Muscle layer of duodenum (tissue), 2 donors: ENCODE measurements around the gene MBLAC1.
"Not testable (repeated sequence)": the region's sequence is repeated elsewhere in the genome, so short reads cannot be mapped to it uniquely, and the experiment has no call there.

Experiments
- H3K27ac ChIP-seq: one replicate; pipeline ENCODE4 v1.7.0; 2013; ENCODE audit warnings: mild to moderate bottlenecking, low read length
- H3K27me3 ChIP-seq: one replicate; pipeline ENCODE4 v1.7.0; 2013; ENCODE audit warnings: low read depth, mild to moderate bottlenecking, control low read depth, low read length
- H3K36me3 ChIP-seq, 2 donors: one replicate each; pipeline ENCODE4 v1.7.0; 2013; ENCODE audit warnings: low read length in 2 of 2, control low read depth in 1 of 2, mild to moderate bottlenecking in 1 of 2; ENCODE audit not compliant: insufficient read depth in 2 of 2, control insufficient read depth in 1 of 2
- H3K4me1 ChIP-seq, 2 donors: one replicate each; pipeline ENCODE4 v1.7.0; 2013; ENCODE audit warnings: low read length in 2 of 2, mild to moderate bottlenecking in 2 of 2, control low read depth in 1 of 2, moderate library complexity in 1 of 2; ENCODE audit not compliant: insufficient read depth in 2 of 2, control insufficient read depth in 1 of 2
- H3K4me3 ChIP-seq, 2 donors: one replicate each; pipeline ENCODE4 v1.7.0; 2013; ENCODE audit warnings: low read length in 2 of 2, low read depth in 1 of 2, mild to moderate bottlenecking in 1 of 2
- H3K9me3 ChIP-seq, 2 donors: one replicate each; pipeline ENCODE4 v1.7.0; 2013; ENCODE audit warnings: low read length in 2 of 2, control low read depth in 1 of 2, mild to moderate bottlenecking in 1 of 2; ENCODE audit not compliant: control insufficient read depth in 1 of 2
- donor health status: healthy.

Gene MBLAC1

GRCh38 chr7:100127866-100128636 lies 1.3 kb downstream of the MBLAC1 start:
- Histone ChIP-seq H3K27me3 (no peaks in the 10 kb centered on the region), H3K9me3 (no peaks in the 10 kb centered on the region), H3K4me3 (peak overlapping the region; percentile 91 to 93), H3K36me3 (peaks cover 0 to 3% of the 10 kb centered on the region in 2 donors), H3K27ac (no peak overlapping the region), H3K4me1 (peaks cover 7 to 18% of the 10 kb centered on the region in 2 donors)

DNA sequence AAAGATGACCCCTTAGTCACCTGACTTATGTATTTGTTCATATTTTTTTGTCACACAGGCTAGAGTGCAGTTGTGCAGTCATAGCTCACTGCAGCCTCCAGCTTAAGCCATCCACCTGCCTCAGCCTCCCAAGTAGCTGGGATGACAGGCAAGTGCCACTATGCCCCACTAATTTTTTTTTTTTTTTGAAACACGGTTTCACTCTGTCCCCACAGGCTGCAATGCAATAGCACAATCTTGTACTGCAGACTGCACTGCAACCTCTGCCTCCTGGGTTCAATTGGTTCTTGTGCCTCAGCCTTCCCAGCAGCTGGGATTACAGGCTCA lies 1.8 kb downstream of the MBLAC1 start:
- Histone ChIP-seq H3K4me3 (no peak overlapping the region), H3K4me1 (peaks cover 7 to 18% of the 10 kb centered on the region in 2 donors), H3K9me3 (no peaks in the 10 kb centered on the region), H3K36me3 (peaks cover 0 to 3% of the 10 kb centered on the region in 2 donors), H3K27ac (no peak overlapping the region), H3K27me3 (no peaks in the 10 kb centered on the region)

GRCh38 chr7:100130220-100130607 lies 3.4 kb downstream of the MBLAC1 start:
- not testable (repeated sequence) for H3K27me3 ChIP-seq, H3K4me3 ChIP-seq, H3K9me3 ChIP-seq, H3K36me3 ChIP-seq
- peak overlapping the region; percentile 5 for H3K27ac ChIP-seq
- peaks cover 2 to 18% of the 10 kb centered on the region in 2 donors for H3K4me1 ChIP-seq

DNA sequence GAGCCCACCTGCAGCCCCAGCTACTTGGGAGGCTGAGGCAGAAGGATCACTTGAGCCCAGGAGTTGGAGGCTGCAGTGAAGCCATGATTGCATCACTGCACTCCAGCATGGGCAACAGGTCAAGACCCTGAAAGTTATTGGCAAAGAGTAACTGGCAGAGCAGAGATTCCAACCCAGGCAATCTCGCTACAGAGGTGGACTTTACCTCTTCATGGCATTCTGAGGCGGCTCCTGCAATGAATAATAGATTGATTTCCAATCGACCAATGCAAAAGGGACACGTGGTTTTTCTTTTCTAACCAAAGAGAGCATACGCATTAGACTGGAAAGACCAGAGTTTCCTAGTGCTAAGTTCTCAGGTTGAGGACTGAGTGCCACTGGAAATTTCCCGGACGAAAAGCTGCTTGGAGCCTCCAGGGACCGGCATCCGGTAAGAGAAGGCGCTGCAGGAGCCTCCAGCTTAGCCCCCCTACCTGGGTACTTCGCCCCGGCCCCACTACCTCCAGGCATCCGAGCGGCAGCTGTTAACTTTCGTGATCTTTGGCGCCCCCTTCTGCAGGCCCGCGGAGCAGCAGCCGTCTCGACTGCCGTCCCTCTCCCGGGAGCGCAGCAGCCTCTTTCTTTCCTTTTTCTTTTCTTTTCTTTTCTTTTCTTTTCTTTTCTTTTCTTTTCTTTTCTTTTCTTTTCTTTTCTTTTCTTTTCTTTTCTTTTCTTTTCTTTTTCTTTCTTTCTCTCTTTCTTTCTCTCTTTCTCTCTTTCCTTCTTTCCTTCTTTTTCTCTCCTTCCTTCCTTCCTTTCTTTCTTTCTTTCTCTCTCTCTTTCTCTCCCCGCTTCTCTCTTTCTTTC lies 4.1 kb downstream of the MBLAC1 start:
- Histone ChIP-seq H3K4me1 (peaks cover 0 to 18% of the 10 kb centered on the region in 2 donors), H3K9me3 (no peaks in the 10 kb centered on the region), H3K36me3 (peaks cover 0 to 3% of the 10 kb centered on the region in 2 donors), H3K27ac (peak overlapping the region; percentile 5), H3K27me3 (no peaks in the 10 kb centered on the region), H3K4me3 (peak overlapping the region in 1 of 2 donors; percentile 33)

DNA sequence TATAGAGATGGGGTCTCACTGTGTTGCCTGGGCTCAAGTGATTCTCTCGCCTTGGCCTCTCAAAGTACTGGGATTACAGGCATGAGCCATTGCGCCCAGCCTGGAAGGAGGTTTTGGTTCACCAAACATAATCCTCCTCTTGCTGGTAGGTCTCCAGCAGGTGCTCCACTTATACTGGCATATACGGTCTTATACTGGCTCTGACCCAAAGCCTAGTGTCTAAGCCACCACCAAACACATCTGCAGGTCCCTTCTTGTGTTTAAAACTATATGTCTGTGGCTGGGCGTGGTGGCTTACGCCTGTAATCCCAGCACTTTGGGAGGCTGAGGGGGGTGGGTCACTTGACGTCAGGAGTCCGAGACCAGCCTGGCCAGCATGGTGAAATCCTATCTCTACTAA lies 5.4 kb downstream of the MBLAC1 start:
- Histone ChIP-seq H3K27me3 (no peaks in the 10 kb centered on the region), H3K4me1 (peaks cover 0 to 12% of the 10 kb centered on the region in 2 donors), H3K9me3 (no peaks in the 10 kb centered on the region), H3K27ac (no peak overlapping the region), H3K36me3 (no peaks in the 10 kb centered on the region), H3K4me3 (no peak overlapping the region)

DNA sequence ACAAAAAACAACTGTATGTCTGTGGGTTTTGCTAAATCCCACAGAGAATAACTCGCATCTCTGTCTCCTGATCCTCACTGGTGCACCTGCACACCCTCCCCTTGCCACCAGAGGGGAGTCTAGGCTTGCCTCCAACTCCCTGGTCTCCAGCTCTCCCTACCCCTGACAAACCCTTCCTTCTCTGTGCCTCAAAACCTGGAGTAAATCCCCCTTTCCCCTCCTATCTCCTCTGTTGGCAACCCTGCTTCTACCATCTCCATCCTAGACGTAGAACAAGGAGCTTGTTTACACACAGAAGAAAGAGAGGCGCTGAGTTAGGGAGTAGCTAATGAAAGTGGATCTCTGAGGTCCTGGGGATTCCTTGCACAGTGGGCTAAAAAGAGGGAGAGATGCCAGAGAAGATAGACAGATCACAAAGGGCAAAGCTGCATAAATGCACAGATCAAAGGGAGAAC lies 6.0 kb downstream of the MBLAC1 start:
- Histone ChIP-seq H3K4me3 (no peak overlapping the region), H3K36me3 (no peaks in the 10 kb centered on the region), H3K27ac (no peak overlapping the region), H3K9me3 (no peaks in the 10 kb centered on the region), H3K27me3 (no peaks in the 10 kb centered on the region), H3K4me1 (peaks cover 0 to 12% of the 10 kb centered on the region in 2 donors)

DNA sequence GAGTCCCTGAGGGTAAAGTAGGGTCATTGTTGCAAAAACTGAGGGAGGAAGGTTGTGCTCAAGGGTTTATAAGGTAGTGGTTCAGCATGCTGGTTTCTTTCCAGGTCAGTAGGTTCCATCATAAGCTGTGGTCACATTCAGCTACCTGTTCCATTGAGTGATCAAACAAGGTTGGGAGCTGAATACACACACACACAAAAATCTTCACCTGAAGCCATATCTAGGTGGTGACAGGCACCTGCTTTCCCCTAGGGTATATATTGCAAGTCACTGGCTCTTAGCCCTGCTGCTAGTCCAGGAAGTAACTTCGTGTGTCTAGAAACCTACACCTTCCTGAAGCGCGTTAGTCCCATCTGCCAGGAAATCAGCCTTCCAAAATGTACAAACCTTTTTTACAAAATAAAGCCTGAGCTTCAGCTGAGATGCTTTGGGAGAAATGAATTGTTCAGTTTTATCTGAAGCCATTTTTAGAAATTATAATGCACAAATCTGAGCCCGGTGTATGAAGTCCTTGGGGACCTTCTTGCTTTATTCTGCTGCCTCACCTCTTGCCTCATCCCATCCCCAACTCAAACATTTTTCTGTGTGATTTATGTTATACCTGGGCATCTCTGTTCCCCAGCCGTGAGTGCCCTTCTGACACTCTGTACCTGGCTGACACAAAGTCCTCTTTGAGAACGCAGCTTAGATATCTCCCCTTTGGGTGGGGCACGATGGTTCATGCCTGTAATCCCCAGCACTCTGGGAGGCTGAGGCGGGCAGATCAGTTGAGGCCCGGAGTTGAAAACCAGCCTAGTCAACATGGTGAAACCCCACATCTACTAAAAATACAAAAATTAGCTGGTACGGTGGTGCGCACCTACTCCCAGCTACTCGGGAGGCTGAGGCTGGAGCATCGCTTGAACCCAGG lies 11.3 kb downstream of the MBLAC1 start:
- Histone ChIP-seq H3K4me1 (no peaks in the 10 kb centered on the region), H3K9me3 (no peaks in the 10 kb centered on the region), H3K27ac (peak overlapping the region; percentile 36), H3K4me3 (no peak overlapping the region), H3K36me3 (no peaks in the 10 kb centered on the region), H3K27me3 (no peaks in the 10 kb centered on the region)

DNA sequence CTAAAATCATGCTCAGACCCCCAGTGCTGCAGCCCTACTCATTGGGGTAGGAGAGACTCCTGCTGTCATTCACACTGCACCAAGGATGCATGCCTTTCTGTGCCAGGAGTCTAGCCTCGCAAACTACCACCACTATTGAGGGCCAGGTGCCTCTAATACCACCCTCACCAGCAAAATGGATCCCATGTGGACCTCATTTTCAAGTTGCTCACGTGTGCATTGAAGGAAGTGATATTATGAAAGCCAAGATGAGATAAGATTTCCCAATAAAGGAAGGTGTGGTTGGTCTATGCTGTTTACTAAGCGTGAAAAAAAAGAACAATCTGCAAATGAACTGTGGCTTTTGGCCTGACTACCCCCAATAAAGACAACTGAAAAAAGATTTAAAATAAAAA lies 14.8 kb downstream of the MBLAC1 start:
- Histone ChIP-seq H3K27me3 (no peaks in the 10 kb centered on the region), H3K9me3 (no peaks in the 10 kb centered on the region), H3K27ac (no peak overlapping the region), H3K4me1 (no peaks in the 10 kb centered on the region), H3K36me3 (no peaks in the 10 kb centered on the region), H3K4me3 (no peak overlapping the region)

DNA sequence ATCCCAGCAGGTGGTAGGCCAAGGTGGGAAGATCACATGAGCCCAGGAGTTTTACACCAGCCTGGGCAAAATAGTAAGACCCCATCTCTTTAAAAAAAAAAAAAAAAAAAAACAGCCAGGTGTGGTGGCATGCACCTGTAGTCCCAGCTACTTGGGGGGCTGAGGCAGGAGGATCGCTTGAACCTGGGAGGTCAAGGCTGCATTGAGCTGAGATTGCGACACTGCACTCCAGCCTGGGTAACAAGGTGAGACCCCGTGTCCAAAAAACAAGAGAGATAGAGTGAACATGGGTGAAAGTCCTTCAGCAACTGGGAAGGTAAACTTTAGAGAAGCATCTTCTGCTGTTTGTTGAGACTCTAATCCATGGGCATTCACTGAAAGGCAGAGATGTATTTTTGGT lies 15.7 kb downstream of the MBLAC1 start:
- Histone ChIP-seq H3K27ac (no peak overlapping the region), H3K36me3 (no peaks in the 10 kb centered on the region)

DNA sequence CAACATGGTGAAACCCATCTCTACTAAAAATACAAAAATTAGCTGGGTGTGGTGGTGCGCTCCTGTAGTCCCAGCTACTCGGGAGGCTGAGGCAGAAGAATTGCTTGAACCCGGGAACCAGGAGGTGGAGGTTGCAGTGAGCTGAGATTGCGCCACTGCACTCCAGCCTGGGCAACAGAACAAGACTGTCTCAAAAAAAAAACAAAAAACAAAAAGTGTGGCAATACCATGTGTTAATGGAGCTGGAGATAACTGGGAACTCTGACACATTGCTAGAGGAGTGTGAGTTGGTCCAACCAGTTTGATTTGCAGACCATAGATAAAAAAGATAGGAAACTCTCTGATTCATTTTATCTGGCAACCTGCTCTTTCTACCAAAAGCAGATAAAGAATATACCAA lies 19.6 kb downstream of the MBLAC1 start:
- not testable (repeated sequence) for H3K9me3 ChIP-seq, H3K27ac ChIP-seq, H3K4me3 ChIP-seq, H3K36me3 ChIP-seq, H3K27me3 ChIP-seq
- peaks cover 3 to 16% of the 10 kb centered on the region in 2 donors for H3K4me1 ChIP-seq

More for the DNA sequence above, 15.7 kb downstream of the MBLAC1 start:
- Histone ChIP-seq H3K9me3 (no peaks in the 10 kb centered on the region), H3K4me3 (no peak overlapping the region), H3K4me1 (no peaks in the 10 kb centered on the region), H3K27me3 (no peaks in the 10 kb centered on the region)

- Histone ChIP-seq H3K36me3 (no peaks in the 10 kb centered on the region), H3K27me3 (no peaks in the 10 kb centered on the region), H3K9me3 (no peaks in the 10 kb centered on the region), H3K4me1 (peaks cover 3 to 16% of the 10 kb centered on the region in 2 donors), H3K27ac (no peak overlapping the region), H3K4me3 (no peak overlapping the region)
These were observed 20.5 kb downstream of the MBLAC1 start for GRCh38 chr7:100147278-100147677.
